Hepatocyte (in vitro differentiated cells): ENCODE data around the gene RHOBTB3. TPM values are rescaled to one million over a fixed set of nuclear protein-coding genes. Genes with fewer than 3 reads are reported as not detected.

Experiments used
- DNase-seq: peaks from one replicate; pipeline ENCODE4 v3.0.0-alpha.2; 2016; ENCODE audit warnings: low spot score
- H2AFZ ChIP-seq: fragments of 200-600 bp; sonication (generic); 2 replicates; pipeline ENCODE4 v1.6.0; 2016; ENCODE audit warnings: antibody characterized with exemption, mild to moderate bottlenecking
- H3K27ac ChIP-seq: fragments of 200-600 bp; sonication (generic); 2 replicates; pipeline ENCODE4 v1.5.1; 2016; ENCODE audit warnings: mild to moderate bottlenecking
- H3K27me3 ChIP-seq: fragments of 200-600 bp; sonication (generic); 2 replicates; pipeline ENCODE4 v1.6.1; 2016
- H3K36me3 ChIP-seq: fragments of 200-600 bp; sonication (generic); replicated peaks from 2 replicates; pipeline ENCODE4 v1.5.1; 2016; ENCODE audit warnings: low read depth; ENCODE audit not compliant: insufficient read depth
- H3K4me1 ChIP-seq: fragments of 200-600 bp; sonication (generic); 2 replicates; pipeline ENCODE4 v1.5.1; 2016; ENCODE audit warnings: mild to moderate bottlenecking, moderate library complexity; ENCODE audit not compliant: insufficient read depth
- H3K4me2 ChIP-seq: fragments of 200-600 bp; sonication (generic); 2 replicates; pipeline ENCODE4 v1.6.0; 2016
- H3K4me3 ChIP-seq: fragments of 200-600 bp; sonication (generic); 2 replicates; pipeline ENCODE4 v1.5.1; 2016; ENCODE audit warnings: mild to moderate bottlenecking
- H3K79me2 ChIP-seq: fragments of 200-600 bp; sonication (generic); 2 replicates; pipeline ENCODE4 v1.6.0; 2017; ENCODE audit warnings: mild to moderate bottlenecking
- H3K9me2 ChIP-seq: fragments of 200-600 bp; sonication (generic); replicated peaks from 2 replicates; pipeline ENCODE4 v1.6.0; 2017; ENCODE audit warnings: mild to moderate bottlenecking; ENCODE audit not compliant: insufficient read depth
- H3K9me3 ChIP-seq: fragments of 200-600 bp; sonication (generic); 2 replicates; pipeline ENCODE4 v1.5.1; 2016; ENCODE audit warnings: low read depth, mild to moderate bottlenecking
- H4K20me1 ChIP-seq: fragments of 200-600 bp; sonication (generic); 2 replicates; pipeline ENCODE4 v1.6.0; 2016; ENCODE audit warnings: mild to moderate bottlenecking; ENCODE audit not compliant: insufficient read depth, poor library complexity, severe bottlenecking
- EZH2 ChIP-seq: fragments of 200-600 bp; sonication (generic); IDR thresholded peaks from 2 replicates; pipeline ENCODE4 v1.6.1; 2016; ENCODE audit warnings: antibody characterized with exemption, mild to moderate bottlenecking, borderline replicate concordance
- EZH2phosphoT487 ChIP-seq: fragments of 200-600 bp; sonication (generic); IDR thresholded peaks from one replicate; pipeline ENCODE4 v1.6.1; 2018; ENCODE audit warnings: antibody characterized with exemption, mild to moderate bottlenecking, low read depth, moderate library complexity; ENCODE audit not compliant: unreplicated experiment, severe bottlenecking
- WGBS: methylation state at CpG from one replicate; pipeline ENCODE4 v1.1.6; 2016; ENCODE audit warnings: low lambda C conversion rate; ENCODE audit errors: missing lambda C conversion rate; 5-methylcytosine and 5-hydroxymethylcytosine counted together
- polyA plus RNA-seq: library from polyadenylated mRNA; unstranded; fragments of >200 nt; fragmentation: Nextera tagmentation; extraction: Ambion mirVana; gene quantifications from 2 replicates; pipeline ENCODE4 v1.2.1, GENCODE V29; 2016
- total RNA-seq: library from RNA; depleted of rRNA; stranded (reverse); fragments of >200 nt; gene quantifications from 2 replicates; pipeline ENCODE4 v1.2.3, GENCODE V29; 2014
- TF ChIP-seq, protein P1 (sequence below): fragments of 200-600 bp; sonication (generic); IDR thresholded peaks from 2 replicates; pipeline ENCODE4 v1.5.1; 2016; ENCODE audit warnings: antibody characterized with exemption, mild to moderate bottlenecking; ENCODE audit not compliant: poor library complexity

Gene RHOBTB3
- total and polyA plus RNA-seq, 2 experiments from 2014 or later, result 91.3 to 126 TPM

DNA sequence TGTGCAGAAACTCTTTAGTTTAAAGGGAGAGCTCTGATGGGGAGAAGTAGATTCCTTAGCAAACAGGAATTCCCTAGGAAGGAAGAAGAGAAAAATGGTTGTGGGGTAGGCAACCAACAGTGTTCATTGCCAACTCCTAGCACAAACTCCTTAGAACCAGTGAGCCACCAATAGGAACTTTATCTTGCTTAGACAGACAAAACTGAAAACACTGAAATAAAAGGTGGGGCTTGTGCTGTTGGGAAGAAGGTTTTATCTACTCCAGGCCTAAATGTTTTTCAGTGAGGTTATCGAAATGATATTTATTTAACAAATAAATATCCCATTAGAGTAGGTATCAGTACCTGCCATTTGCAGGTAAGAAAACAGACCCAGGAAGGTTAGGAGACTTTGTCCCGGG lies 99.1 kb downstream of the RHOBTB3 start:
- WGBS, result 96% methylated on average over 2 of the region's 2 CpGs
- Histone ChIP-seq H3K27ac (no peak overlapping the region), H3K4me1 (peaks cover 8% of the 10 kb centered on the region)

DNA sequence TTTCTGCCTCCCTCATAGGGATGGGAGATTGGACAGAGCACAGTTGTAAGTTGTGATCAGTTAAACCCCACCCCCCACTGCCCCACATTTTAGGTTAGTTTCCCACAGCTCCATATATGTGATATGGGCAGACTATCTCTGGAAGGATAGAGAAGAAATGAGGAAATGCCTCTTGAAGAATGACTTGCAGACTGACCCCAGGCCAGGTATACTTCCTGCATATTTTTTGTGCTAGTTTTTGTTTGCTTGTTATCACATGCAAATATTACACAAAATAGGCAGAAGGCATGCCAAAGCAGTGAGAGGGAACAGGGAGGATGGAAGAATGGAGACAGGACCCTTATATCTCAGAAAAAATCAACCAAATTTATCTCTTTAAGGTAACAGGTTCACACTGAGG lies 101.5 kb downstream of the RHOBTB3 start:
- Histone ChIP-seq H3K9me2 (no peaks in the 10 kb centered on the region), H3K4me3 (no peak overlapping the region), H3K4me2 (no peak overlapping the region), H3K9me3 (no peaks in the 10 kb centered on the region), H3K27me3 (no peaks in the 10 kb centered on the region), H4K20me1 (no peaks in the 10 kb centered on the region), H3K36me3 (no peaks in the 10 kb centered on the region), H3K27ac (no peak overlapping the region), H2AFZ (no peak overlapping the region), H3K79me2 (peaks cover 3% of the 10 kb centered on the region), H3K4me1 (peaks cover 11% of the 10 kb centered on the region)
- no peak for TF ChIP-seq EZH2phosphoT487
- TF ChIP-seq, protein P1, sequence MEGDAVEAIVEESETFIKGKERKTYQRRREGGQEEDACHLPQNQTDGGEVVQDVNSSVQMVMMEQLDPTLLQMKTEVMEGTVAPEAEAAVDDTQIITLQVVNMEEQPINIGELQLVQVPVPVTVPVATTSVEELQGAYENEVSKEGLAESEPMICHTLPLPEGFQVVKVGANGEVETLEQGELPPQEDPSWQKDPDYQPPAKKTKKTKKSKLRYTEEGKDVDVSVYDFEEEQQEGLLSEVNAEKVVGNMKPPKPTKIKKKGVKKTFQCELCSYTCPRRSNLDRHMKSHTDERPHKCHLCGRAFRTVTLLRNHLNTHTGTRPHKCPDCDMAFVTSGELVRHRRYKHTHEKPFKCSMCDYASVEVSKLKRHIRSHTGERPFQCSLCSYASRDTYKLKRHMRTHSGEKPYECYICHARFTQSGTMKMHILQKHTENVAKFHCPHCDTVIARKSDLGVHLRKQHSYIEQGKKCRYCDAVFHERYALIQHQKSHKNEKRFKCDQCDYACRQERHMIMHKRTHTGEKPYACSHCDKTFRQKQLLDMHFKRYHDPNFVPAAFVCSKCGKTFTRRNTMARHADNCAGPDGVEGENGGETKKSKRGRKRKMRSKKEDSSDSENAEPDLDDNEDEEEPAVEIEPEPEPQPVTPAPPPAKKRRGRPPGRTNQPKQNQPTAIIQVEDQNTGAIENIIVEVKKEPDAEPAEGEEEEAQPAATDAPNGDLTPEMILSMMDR, result no peak
- TF ChIP-seq EZH2, result no peak
- no peak for DNase-seq

More for the DNA sequence above, 99.1 kb downstream of the RHOBTB3 start:
- Histone ChIP-seq H3K79me2 (no peaks in the 10 kb centered on the region), H3K27me3 (no peaks in the 10 kb centered on the region), H2AFZ (no peak overlapping the region), H3K4me3 (no peak overlapping the region), H3K9me3 (no peaks in the 10 kb centered on the region), H3K9me2 (no peaks in the 10 kb centered on the region), H4K20me1 (no peaks in the 10 kb centered on the region), H3K36me3 (no peaks in the 10 kb centered on the region), H3K4me2 (no peak overlapping the region)
- no peak for TF ChIP-seq EZH2
- no peak for TF ChIP-seq EZH2phosphoT487
- TF ChIP-seq, protein P1, result no peak
- no peak for DNase-seq

DNA sequence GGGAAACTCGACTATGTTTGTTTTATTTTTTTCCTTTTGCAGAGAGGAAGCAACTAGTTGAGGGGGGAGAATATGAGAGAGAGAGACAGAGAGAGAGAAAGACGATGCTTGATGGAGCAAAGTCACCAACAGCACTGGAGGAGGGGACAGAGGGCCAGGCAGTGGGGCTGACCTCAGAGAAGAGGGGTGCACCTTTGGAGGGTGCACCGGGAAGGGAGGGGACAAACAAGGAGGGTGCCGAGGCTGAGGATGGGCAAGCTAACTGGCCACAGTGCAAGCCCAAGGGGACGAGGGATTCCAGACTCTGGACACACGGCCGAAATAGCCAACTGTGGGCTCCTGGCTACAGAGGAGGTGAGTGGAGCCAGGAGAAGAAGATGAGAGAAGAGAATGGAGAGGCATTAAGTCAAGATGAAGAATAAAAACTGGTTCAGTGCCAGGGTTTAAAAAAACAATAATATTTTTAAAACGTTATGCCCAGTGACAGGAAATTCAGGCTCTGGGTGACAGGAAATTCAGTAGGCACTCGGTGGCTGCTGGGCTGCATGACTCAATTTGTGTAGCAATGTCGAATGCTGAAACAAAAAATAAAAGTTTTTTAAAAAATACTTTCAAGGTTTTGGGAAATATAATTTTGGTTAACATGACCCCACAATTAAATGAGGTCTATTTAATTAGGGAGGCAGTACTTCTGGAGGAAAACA lies 104.7 kb downstream of the RHOBTB3 start:
- Histone ChIP-seq H3K27me3 (no peaks in the 10 kb centered on the region), H2AFZ (no peak overlapping the region), H3K4me1 (peaks cover 7% of the 10 kb centered on the region), H3K4me2 (peak overlapping the region; percentile 76), H4K20me1 (no peaks in the 10 kb centered on the region), H3K27ac (peak overlapping the region; percentile 94), H3K4me3 (peak overlapping the region; percentile 33), H3K36me3 (no peaks in the 10 kb centered on the region), H3K9me3 (no peaks in the 10 kb centered on the region), H3K9me2 (no peaks in the 10 kb centered on the region), H3K79me2 (peaks cover 3% of the 10 kb centered on the region)
- no peak for DNase-seq
- TF ChIP-seq, protein P1, result no peak
- no peak for TF ChIP-seq EZH2phosphoT487
- TF ChIP-seq EZH2, result no peak
- WGBS, result 86% methylated on average over 10 of the region's 10 CpGs
